Measurements from ENCODE around the gene XPNPEP1. TPM values are rescaled to one million over a fixed set of nuclear protein-coding genes. Genes with fewer than 3 reads are reported as not detected.
A peak's percentile ranks its signal among the peaks of the same experiment; 100 is the strongest.

Gene XPNPEP1
- total and polyA plus RNA-seq, 2 donors from 2014 or later = 34.4 to 62.4 TPM

DNA sequence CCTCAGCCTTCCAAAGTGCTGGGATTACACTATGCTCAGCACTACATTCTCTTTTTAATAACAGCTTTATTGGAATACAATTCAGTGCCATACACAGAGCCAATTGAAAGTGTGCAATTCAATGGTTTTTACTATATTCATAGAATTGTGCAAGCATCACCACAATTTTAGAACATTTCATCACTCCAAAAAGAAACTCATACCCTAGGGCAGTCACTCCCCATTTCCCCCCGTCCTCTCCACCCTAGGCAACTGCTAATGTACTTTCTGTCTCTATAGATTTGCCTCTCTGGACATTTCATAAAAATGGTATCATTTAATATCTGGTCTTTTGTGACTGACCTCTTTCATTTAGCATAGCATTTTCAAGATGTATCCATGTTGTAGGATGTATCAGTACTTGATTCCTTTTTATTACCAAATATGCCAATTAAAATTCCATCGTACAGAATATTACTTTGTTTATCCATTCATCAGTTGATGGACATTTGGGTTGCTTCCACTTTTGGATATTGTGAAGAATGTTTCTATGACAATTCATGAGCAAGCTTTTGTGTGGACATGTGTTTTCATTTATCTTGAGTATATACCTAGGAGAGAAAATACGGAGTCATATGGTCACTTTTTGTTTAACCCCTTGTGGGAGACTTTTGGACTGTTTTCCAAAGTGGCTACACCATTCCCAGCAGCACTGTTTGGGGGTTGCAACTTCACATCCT, 6.3 kb upstream of the XPNPEP1 start:
- Histone ChIP-seq H3K36me3 (ENCODE audit: control insufficient read depth in 2 of 3, insufficient read depth in 3 of 3, low read length in 3 of 3) (no peaks in the 10 kb centered on the region), H3K27ac (ENCODE audit: low read depth in 2 of 2, low read length in 2 of 2) (no peak overlapping the region), H3K9me3 (ENCODE audit: control insufficient read depth in 2 of 3, insufficient read depth in 1 of 3, low read length in 3 of 3) (no peaks in the 10 kb centered on the region), H3K4me1 (ENCODE audit: control insufficient read depth in 2 of 3, insufficient read depth in 2 of 3, low read depth in 1 of 3, low read length in 3 of 3) (peaks cover 0 to 4% (median 0%) of the 10 kb centered on the region in 3 donors), H3K4me3 (ENCODE audit: low read length in 3 of 3) (no peak overlapping the region), H3K9ac (ENCODE audit: low read length in 3 of 3) (no peak overlapping the region), H3K27me3 (ENCODE audit: control insufficient read depth, insufficient read depth, low read length) (no peaks in the 10 kb centered on the region)
- no peak for DNase-seq
- intact Hi-C loops (cut with DNase I) = no loop called here
- no peak for FAIRE-seq
- TF ChIP-seq, protein P1, sequence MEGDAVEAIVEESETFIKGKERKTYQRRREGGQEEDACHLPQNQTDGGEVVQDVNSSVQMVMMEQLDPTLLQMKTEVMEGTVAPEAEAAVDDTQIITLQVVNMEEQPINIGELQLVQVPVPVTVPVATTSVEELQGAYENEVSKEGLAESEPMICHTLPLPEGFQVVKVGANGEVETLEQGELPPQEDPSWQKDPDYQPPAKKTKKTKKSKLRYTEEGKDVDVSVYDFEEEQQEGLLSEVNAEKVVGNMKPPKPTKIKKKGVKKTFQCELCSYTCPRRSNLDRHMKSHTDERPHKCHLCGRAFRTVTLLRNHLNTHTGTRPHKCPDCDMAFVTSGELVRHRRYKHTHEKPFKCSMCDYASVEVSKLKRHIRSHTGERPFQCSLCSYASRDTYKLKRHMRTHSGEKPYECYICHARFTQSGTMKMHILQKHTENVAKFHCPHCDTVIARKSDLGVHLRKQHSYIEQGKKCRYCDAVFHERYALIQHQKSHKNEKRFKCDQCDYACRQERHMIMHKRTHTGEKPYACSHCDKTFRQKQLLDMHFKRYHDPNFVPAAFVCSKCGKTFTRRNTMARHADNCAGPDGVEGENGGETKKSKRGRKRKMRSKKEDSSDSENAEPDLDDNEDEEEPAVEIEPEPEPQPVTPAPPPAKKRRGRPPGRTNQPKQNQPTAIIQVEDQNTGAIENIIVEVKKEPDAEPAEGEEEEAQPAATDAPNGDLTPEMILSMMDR (IDR thresholded peaks at IDR 0.05; ENCODE audit: borderline replicate concordance, extremely low read depth, insufficient read depth) = no peak

DNA sequence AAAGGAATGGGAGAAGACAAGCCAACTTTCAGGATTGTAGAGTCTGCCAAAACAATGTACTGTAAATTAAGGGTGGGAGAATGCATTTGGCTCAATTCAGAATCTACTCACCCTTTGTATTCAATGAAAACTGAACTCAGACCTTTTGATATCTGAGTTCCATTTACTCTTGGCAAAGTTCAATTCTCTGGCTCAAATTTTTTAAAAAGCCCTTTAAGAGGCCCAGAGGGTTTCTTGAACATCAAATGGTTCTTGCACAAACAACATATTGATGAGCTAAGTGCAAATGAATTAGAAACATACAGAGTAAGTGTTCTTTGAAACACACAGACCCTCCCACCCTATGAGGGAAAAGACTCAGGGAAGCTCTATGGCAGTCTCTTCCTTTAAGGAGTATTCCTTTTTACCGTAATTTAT, 5.2 kb upstream of the XPNPEP1 start:
- peak in 2 of 5 donors; percentile 45 to 69 for DNase-seq
- Histone ChIP-seq H3K27ac (ENCODE audit: low read depth in 2 of 2, low read length in 2 of 2) (no peak overlapping the region), H3K4me1 (ENCODE audit: control insufficient read depth in 2 of 3, insufficient read depth in 2 of 3, low read depth in 1 of 3, low read length in 3 of 3) (peaks cover 0 to 14% (median 6%) of the 10 kb centered on the region in 3 donors)

DNA sequence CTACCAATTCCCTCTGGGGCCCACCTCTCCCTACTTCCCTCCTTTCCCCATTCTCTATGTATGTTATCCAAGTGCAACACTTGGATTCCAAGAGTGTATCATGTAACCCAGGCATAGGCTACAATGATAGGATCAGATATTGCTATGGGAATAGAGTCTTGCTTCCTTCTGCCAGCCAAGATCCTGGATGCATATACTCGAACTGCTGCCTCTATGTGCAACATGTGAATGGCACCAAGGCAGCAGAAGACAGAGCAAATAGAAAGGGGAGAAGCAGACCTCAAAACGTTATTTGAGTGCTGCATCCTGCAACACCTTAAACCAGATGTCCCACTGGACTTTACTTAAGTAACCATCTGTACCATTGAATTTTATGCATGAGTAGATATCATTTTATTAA, 3.5 kb upstream of the XPNPEP1 start:
- H3K36me3 ChIP-seq (ENCODE audit: control insufficient read depth in 2 of 3, insufficient read depth in 3 of 3, low read length in 3 of 3) = no peaks in the 10 kb centered on the region
- no peak overlapping the region for H3K4me3 ChIP-seq (ENCODE audit: low read length in 3 of 3)
- H3K9me3 ChIP-seq (ENCODE audit: control insufficient read depth in 2 of 3, insufficient read depth in 1 of 3, low read length in 3 of 3) = no peaks in the 10 kb centered on the region
- no peak overlapping the region for H3K27ac ChIP-seq (ENCODE audit: low read depth in 2 of 2, low read length in 2 of 2)
- no peaks in the 10 kb centered on the region for H3K27me3 ChIP-seq (ENCODE audit: control insufficient read depth, insufficient read depth, low read length)
- intact Hi-C loops (cut with DNase I) = no loop called here
- peaks cover 0 to 22% (median 14%) of the 10 kb centered on the region in 3 donors for H3K4me1 ChIP-seq (ENCODE audit: control insufficient read depth in 2 of 3, insufficient read depth in 2 of 3, low read depth in 1 of 3, low read length in 3 of 3)
- no peak for DNase-seq
- FAIRE-seq = no peak
- H3K9ac ChIP-seq (ENCODE audit: low read length in 3 of 3) = no peak overlapping the region
- TF ChIP-seq, protein P1 (IDR thresholded peaks at IDR 0.05; ENCODE audit: borderline replicate concordance, extremely low read depth, insufficient read depth) = no peak

More for the DNA sequence above, 5.2 kb upstream of the XPNPEP1 start:
- H3K36me3 ChIP-seq (ENCODE audit: control insufficient read depth in 2 of 3, insufficient read depth in 3 of 3, low read length in 3 of 3) = no peaks in the 10 kb centered on the region
- FAIRE-seq = no peak
- H3K27me3 ChIP-seq (ENCODE audit: control insufficient read depth, insufficient read depth, low read length) = no peaks in the 10 kb centered on the region
- H3K4me3 ChIP-seq (ENCODE audit: low read length in 3 of 3) = no peak overlapping the region
- intact Hi-C loops (cut with DNase I) = no loop called here
- TF ChIP-seq, protein P1 (IDR thresholded peaks at IDR 0.05; ENCODE audit: borderline replicate concordance, extremely low read depth, insufficient read depth) = no peak
- H3K9ac ChIP-seq (ENCODE audit: low read length in 3 of 3) = no peak overlapping the region
- no peaks in the 10 kb centered on the region for H3K9me3 ChIP-seq (ENCODE audit: control insufficient read depth in 2 of 3, insufficient read depth in 1 of 3, low read length in 3 of 3)

Data from kidney (tissue), 14 donors.